Natural killer cell (primary cell): Measurements from ENCODE around the gene RUNX2. TPM values are rescaled to one million over a fixed set of nuclear protein-coding genes. Genes with fewer than 3 reads are reported as not detected.

ENCODE experiments used
- ATAC-seq, 3 donors: fragments of 150-1000 bp in 2 of 3; fragments of 200-7000 bp in 1 of 3; cut with Tn5 transposase; 1 replicate in 1 of 3; 2 replicates in 2 of 3; pipeline ENCODE4 v1.10.0; 2021; ENCODE audit warnings: mild to moderate bottlenecking in 2 of 3, moderate library complexity in 2 of 3
- DNase-seq, 2 donors: peaks; one replicate each; pipeline versions ENCODE4 v3.0.0 to v3.0.0-alpha.2; 2013 to 2021; ENCODE audit warnings: mixed read lengths in 1 of 2
- H3K27ac ChIP-seq: one replicate; pipeline ENCODE4 v1.5.1; 2013; ENCODE audit warnings: mild to moderate bottlenecking, low read length
- H3K27me3 ChIP-seq: one replicate; pipeline ENCODE4 v1.6.1; 2013; ENCODE audit warnings: low read length; ENCODE audit not compliant: control insufficient read depth, insufficient read depth
- H3K36me3 ChIP-seq: one replicate; pipeline ENCODE4 v1.6.1; 2013; ENCODE audit warnings: low read length; ENCODE audit not compliant: control insufficient read depth, insufficient read depth
- H3K4me1 ChIP-seq: one replicate; pipeline ENCODE4 v1.6.1; 2013; ENCODE audit warnings: low read length; ENCODE audit not compliant: control insufficient read depth, insufficient read depth
- H3K4me3 ChIP-seq: one replicate; pipeline ENCODE4 v1.5.1; 2013; ENCODE audit warnings: low read length
- H3K9me3 ChIP-seq: one replicate; pipeline ENCODE4 v1.6.1; 2013; ENCODE audit warnings: low read length; ENCODE audit not compliant: control insufficient read depth, insufficient read depth
- H3K27ac Mint-ChIP-seq, 2 donors: one replicate each; pipeline ENCODE4 v1.8.0; 2022; ENCODE audit warnings: mild to moderate bottlenecking in 2 of 2, mixed read lengths in 2 of 2, moderate library complexity in 1 of 2
- H3K27me3 Mint-ChIP-seq, 2 donors: one replicate each; pipeline ENCODE4 v1.8.0; 2022; ENCODE audit warnings: low read depth in 2 of 2, mixed read lengths in 2 of 2
- H3K36me3 Mint-ChIP-seq: one replicate; pipeline ENCODE4 v1.8.0; 2022; ENCODE audit warnings: mixed read lengths
- H3K4me1 Mint-ChIP-seq, 2 donors: one replicate each; pipeline ENCODE4 v1.8.0; 2022; ENCODE audit warnings: mixed read lengths in 2 of 2
- H3K4me3 Mint-ChIP-seq: one replicate; pipeline ENCODE4 v1.8.0; 2022; ENCODE audit warnings: mild to moderate bottlenecking, moderate library complexity, mixed read lengths
- H3K9me3 Mint-ChIP-seq, 2 donors: one replicate each; pipeline ENCODE4 v1.8.0; 2022; ENCODE audit warnings: mixed read lengths in 2 of 2
- WGBS: methylation state at CpG from one replicate; pipeline ENCODE4 v1.1.7; 2013; ENCODE audit warnings: missing lambda C conversion rate; ENCODE audit not compliant: insufficient coverage; 5-methylcytosine and 5-hydroxymethylcytosine counted together
- intact Hi-C: fragments of 100-400 bp; cut with micrococcal nuclease; formaldehyde crosslinking; loops from one replicate; pipeline ENCODE4 v1.14.2; 2022
- total RNA-seq, 4 donors: library from RNA; stranded (reverse); fragments of 120-200 nt in 1 of 4; gene quantifications; one replicate each; pipeline versions ENCODE4 v1.2.3 to v1.2.4, GENCODE V29; 2013 to 2022
- TF ChIP-seq, protein P1 (sequence below): fragments of 200-600 bp; IDR thresholded peaks from one replicate; pipeline ENCODE4 v1.8.0; 2022; ENCODE audit warnings: antibody characterized with exemption

Gene RUNX2
- total RNA-seq, 3 donors from 2014 or later (not counting 1 experiment from before 2014, with no cell fraction given) = 5.0 to 19.2 (median 7.0) TPM

DNA sequence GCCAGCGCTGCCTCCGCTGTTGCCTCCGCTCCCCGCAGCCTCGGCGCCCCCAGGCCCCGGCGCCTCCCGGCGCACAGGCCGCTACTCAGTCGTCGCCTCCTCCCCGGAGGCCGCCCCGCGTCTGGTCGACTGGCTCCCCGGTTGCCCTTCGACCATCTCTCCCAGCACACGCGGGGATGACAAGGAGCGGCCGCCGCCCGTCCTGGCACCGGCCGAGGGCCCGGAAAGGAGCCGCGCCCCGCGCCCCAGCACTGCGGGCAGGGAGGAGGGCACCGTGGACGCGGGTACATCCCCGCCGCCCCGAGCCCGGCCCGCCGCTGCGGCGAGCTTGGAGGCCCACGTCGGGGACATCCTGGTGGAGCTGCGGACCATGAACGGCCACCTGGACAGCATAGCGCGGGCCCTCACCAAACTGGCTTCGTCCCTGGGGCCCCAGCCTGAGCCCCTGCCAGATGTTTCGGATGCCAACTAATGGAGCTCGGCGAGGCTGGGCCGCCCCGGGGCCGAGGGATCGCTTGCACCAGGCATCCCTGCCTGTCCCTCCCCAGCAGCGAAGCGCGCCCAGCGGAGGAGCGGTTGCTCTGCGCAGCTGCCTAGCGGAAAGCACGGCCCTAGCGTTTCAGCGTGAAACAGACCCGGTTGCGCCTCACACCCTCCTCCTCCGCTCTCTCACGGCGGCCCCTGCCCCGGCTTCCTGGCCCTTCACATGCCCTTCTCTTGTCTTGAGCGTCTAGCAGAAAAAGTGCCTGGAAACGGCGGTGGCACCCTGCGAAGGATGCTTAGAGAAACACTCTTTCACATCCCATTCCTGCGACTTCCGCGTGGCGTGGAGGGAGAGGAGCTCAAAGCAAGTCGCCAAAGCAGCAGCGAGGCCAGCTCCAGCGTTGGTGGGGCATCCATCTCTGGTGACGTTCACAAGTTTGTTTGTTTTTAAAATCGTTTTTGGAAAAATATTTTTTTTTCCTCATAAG, 335.4 kb downstream of the RUNX2 start:
- Histone ChIP-seq H3K36me3 (no peaks in the 10 kb centered on the region), H3K9me3 (no peaks in the 10 kb centered on the region), H3K27ac (no peak overlapping the region), H3K27me3 (no peaks in the 10 kb centered on the region), H3K4me1 (peaks cover 19% of the 10 kb centered on the region), H3K4me3 (no peak overlapping the region)
- Mint-ChIP-seq H3K36me3 (no peaks in the 10 kb centered on the region), H3K27me3 (peaks cover 18 to 22% of the 10 kb centered on the region in 2 donors), H3K4me1 (peaks cover 9 to 15% of the 10 kb centered on the region in 2 donors), H3K27ac (no peak overlapping the region), H3K9me3 (no peaks in the 10 kb centered on the region), H3K4me3 (peak overlapping the region; percentile 67)
- 22% methylated on average over 88 of the region's 88 CpGs for WGBS
- ATAC-seq (peak; percentile 66 to 86 (median 67)), DNase-seq (peak; percentile 22 to 64)
- intact Hi-C loops = no loop called here
- TF ChIP-seq, protein P1, sequence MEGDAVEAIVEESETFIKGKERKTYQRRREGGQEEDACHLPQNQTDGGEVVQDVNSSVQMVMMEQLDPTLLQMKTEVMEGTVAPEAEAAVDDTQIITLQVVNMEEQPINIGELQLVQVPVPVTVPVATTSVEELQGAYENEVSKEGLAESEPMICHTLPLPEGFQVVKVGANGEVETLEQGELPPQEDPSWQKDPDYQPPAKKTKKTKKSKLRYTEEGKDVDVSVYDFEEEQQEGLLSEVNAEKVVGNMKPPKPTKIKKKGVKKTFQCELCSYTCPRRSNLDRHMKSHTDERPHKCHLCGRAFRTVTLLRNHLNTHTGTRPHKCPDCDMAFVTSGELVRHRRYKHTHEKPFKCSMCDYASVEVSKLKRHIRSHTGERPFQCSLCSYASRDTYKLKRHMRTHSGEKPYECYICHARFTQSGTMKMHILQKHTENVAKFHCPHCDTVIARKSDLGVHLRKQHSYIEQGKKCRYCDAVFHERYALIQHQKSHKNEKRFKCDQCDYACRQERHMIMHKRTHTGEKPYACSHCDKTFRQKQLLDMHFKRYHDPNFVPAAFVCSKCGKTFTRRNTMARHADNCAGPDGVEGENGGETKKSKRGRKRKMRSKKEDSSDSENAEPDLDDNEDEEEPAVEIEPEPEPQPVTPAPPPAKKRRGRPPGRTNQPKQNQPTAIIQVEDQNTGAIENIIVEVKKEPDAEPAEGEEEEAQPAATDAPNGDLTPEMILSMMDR = no peak

DNA sequence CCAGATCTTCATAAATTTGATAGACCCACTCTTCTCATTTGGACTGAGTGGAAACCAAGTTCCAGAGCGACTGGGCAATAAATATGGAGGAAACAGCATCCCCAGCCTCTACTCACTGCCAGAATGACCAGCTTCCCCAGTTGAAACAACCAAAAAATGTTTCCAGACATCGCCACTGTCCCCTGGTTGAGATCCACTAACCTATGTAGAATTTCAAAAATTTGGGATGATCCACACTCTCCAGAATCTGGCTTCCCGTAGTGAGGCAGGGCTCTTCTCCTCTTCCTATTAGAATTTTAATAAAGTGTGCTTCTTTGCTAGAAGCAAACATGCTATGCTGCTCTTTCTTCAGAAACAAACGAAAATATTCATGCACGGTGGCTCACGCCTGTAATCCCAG, 336.6 kb downstream of the RUNX2 start:
- H3K36me3 Mint-ChIP-seq = no peaks in the 10 kb centered on the region
- no peak overlapping the region for H3K4me3 Mint-ChIP-seq
- TF ChIP-seq, protein P1 = no peak
- peaks cover 18 to 22% of the 10 kb centered on the region in 2 donors for H3K27me3 Mint-ChIP-seq
- H3K27me3 ChIP-seq = no peaks in the 10 kb centered on the region
- intact Hi-C loops = no loop called here
- no peak overlapping the region for H3K4me3 ChIP-seq
- H3K27ac Mint-ChIP-seq = no peak overlapping the region
- peaks cover 14% of the 10 kb centered on the region for H3K4me1 ChIP-seq
- DNase-seq (no peak), ATAC-seq (no peak)
- no peaks in the 10 kb centered on the region for H3K9me3 Mint-ChIP-seq
- H3K9me3 ChIP-seq = no peaks in the 10 kb centered on the region
- no peaks in the 10 kb centered on the region for H3K36me3 ChIP-seq
- no peak overlapping the region for H3K27ac ChIP-seq
- 91% methylated on average over 6 of the region's 6 CpGs for WGBS
- H3K4me1 Mint-ChIP-seq = peaks cover 9 to 15% of the 10 kb centered on the region in 2 donors

DNA sequence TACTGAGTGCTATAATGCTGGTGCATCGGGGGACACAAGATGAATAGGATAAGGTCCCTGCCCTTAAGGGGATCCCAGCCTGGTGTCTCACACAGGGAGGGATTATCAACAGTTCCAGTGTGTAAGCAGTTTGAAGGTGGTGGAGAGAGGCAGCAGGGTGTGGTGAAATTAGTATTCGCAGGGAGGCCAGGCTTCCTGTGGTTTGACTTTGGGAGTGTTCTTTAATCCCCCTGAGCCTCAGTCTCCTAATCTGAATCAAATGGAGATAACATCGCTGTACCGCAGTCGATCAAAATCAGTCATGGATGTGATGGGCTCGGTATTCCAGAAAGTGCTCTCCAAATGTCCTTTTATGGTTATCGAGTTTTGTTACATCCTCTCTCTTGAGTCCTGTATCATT, 337.7 kb downstream of the RUNX2 start:
- WGBS = 69% methylated on average over 7 of the region's 7 CpGs
- no peak overlapping the region for H3K27ac ChIP-seq
- ATAC-seq = no peak
- H3K27me3 Mint-ChIP-seq = peaks cover 18 to 22% of the 10 kb centered on the region in 2 donors
- no peak overlapping the region for H3K4me3 ChIP-seq
- H3K36me3 ChIP-seq = no peaks in the 10 kb centered on the region
- no peaks in the 10 kb centered on the region for H3K9me3 Mint-ChIP-seq
- intact Hi-C loops = no loop called here
- H3K36me3 Mint-ChIP-seq = no peaks in the 10 kb centered on the region
- H3K4me3 Mint-ChIP-seq = no peak overlapping the region
- H3K9me3 ChIP-seq = no peaks in the 10 kb centered on the region
- H3K27me3 ChIP-seq = no peaks in the 10 kb centered on the region
- TF ChIP-seq, protein P1 = no peak
- H3K4me1 Mint-ChIP-seq = peaks cover 9 to 15% of the 10 kb centered on the region in 2 donors
- H3K4me1 ChIP-seq = peaks cover 14% of the 10 kb centered on the region
- no peak overlapping the region for H3K27ac Mint-ChIP-seq
- no peak for DNase-seq
